ENCODE measurements around the gene ACVR1B.

The ACVR1B gene

GRCh38 chr12:51944608-51945233 lies 6.8 kb upstream of the ACVR1B start:
- no peak for DNase-seq

- DNase-seq: no peak
These were observed 4.1 kb upstream of the ACVR1B start for GRCh38 chr12:51947246-51947996.

- no peak for DNase-seq
These were observed 3.4 kb upstream of the ACVR1B start for GRCh38 chr12:51948066-51948465.

GRCh38 chr12:51949342-51950030 lies 2.0 kb upstream of the ACVR1B start:
- DNase-seq: no peak

GRCh38 chr12:51950682-51951198 lies 759 bp upstream of the ACVR1B start:
- DNase-seq: no peak

- no peak for DNase-seq
These were observed 584 bp downstream of the ACVR1B start for GRCh38 chr12:51951843-51952722.

- no peak for DNase-seq
These were observed 1.6 kb downstream of the ACVR1B start for GRCh38 chr12:51953089-51953488.

- DNase-seq: no peak
These were observed 2.4 kb downstream of the ACVR1B start for GRCh38 chr12:51953864-51954263.

- no peak for DNase-seq
These were observed 3.3 kb downstream of the ACVR1B start for GRCh38 chr12:51954561-51955361.

- no peak for DNase-seq
These were observed 4.2 kb downstream of the ACVR1B start for GRCh38 chr12:51955702-51956101.

GRCh38 chr12:51958542-51958941 lies 7.0 kb downstream of the ACVR1B start:
- no peak for DNase-seq

GRCh38 chr12:51959211-51959610 lies 7.7 kb downstream of the ACVR1B start:
- DNase-seq: no peak

- no peak for DNase-seq
These were observed 8.4 kb downstream of the ACVR1B start for GRCh38 chr12:51959921-51960320.

- no peak for DNase-seq
These were observed 9.0 kb downstream of the ACVR1B start for GRCh38 chr12:51960488-51960887.

- no peak for DNase-seq
These were observed 9.4 kb downstream of the ACVR1B start for GRCh38 chr12:51960890-51961289.

GRCh38 chr12:51961834-51962233 lies 10.3 kb downstream of the ACVR1B start:
- no peak for DNase-seq

GRCh38 chr12:51962737-51963136 lies 11.2 kb downstream of the ACVR1B start:
- no peak for DNase-seq

GRCh38 chr12:51963477-51963876 lies 12.0 kb downstream of the ACVR1B start:
- DNase-seq: no peak

GRCh38 chr12:51969643-51970042 lies 18.1 kb downstream of the ACVR1B start:
- DNase-seq: no peak

GRCh38 chr12:51970904-51971646 lies 19.6 kb downstream of the ACVR1B start:
- peak; percentile 96 for DNase-seq

All from activated CD4-positive, alpha-beta T cell treated with anti-CD3 and anti-CD28 coated beads, Interleukin-2, amount 50 U/mL, for 16 hours (primary cell).